ENCODE data around the gene CLCNKB. TPM values are rescaled to one million over a fixed set of nuclear protein-coding genes. Genes with fewer than 3 reads are reported as not detected.
A peak's percentile ranks its signal among the peaks of the same experiment; 100 is the strongest.

Gene CLCNKB
- total RNA-seq, 1 experiment from 2014 or later, result not detected

- Histone ChIP-seq H3K4me2 (ENCODE audit: low read length) (peak within 1 kb of the TSS; percentile 94), H3K9me3 (ENCODE audit: low read length) (no peaks in the 10 kb centered on the region), H3K27me3 (ENCODE audit: low read length) (no peaks in the 10 kb centered on the region), H3K36me3 (ENCODE audit: low read depth, low read length) (no peaks in the 10 kb centered on the region), H3K79me2 (ENCODE audit: low read length) (no peaks in the 10 kb centered on the region), H3K4me3 (ENCODE audit: low read length) (peak within 1 kb of the TSS; percentile 68), H2AFZ (ENCODE audit: low read length) (peak within 1 kb of the TSS; percentile 76), H3K4me1 (ENCODE audit: insufficient read depth, low read length) (peaks cover 30% of the 10 kb centered on the region), H3F3A (ENCODE audit: low read length, unreplicated experiment) (peaks cover 4% of the 10 kb centered on the region), H3K9ac (ENCODE audit: low read length) (peak within 1 kb of the TSS; percentile 44), H3K27ac (ENCODE audit: low read length) (no peak within 1 kb of the TSS), H4K20me1 (ENCODE audit: low read length) (no peaks in the 10 kb centered on the region), H3K9me2 (replicated peaks; ENCODE audit: low read length) (no peaks in the 10 kb centered on the region)
- ChIA-PET CTCF (no interaction called here), POLR2A (ENCODE audit: unreplicated experiment) (no interaction called here)
- no TSS peak for BruUV-seq (replicated peaks)
- TF ChIP-seq EZH2 (IDR thresholded peaks at IDR 0.05; ENCODE audit: low read length, unreplicated experiment), result no peak
- TF ChIP-seq EZH2phosphoT487 (IDR thresholded peaks at IDR 0.05; ENCODE audit: borderline replicate concordance, low read length), result no peak
- TF ChIP-seq CTCF (conservative IDR thresholded peaks at IDR 0.05; ENCODE audit: low read depth, low read length), result no peak; the same call in 1 of the 2 replicates
- intact Hi-C loops (cut with micrococcal nuclease), result no loop called here
- ATAC-seq, result peak; percentile 52
- DNase-seq, result peak; percentile 54
These were observed 30.0 kb downstream of the CLCNKB start, which contains the start of gene FAM131C for GRCh38 chr1:16073490-16074119. FAM131C (minus strand) TSS chr1:16073651; CDS start chr1:16073442, 209 bp downstream.

- POLR2A ChIA-PET (ENCODE audit: unreplicated experiment), result no interaction called here
- H3K36me3 ChIP-seq (ENCODE audit: low read depth, low read length), result no peaks in the 10 kb centered on the region
- no peaks in the 10 kb centered on the region for H3K9me2 ChIP-seq (replicated peaks; ENCODE audit: low read length)
- H3K4me3 ChIP-seq (ENCODE audit: low read length), result no peak overlapping the region
- CTCF ChIA-PET, result no interaction called here
- no peak overlapping the region for H3K9ac ChIP-seq (ENCODE audit: low read length)
- H3K9me3 ChIP-seq (ENCODE audit: low read length), result no peaks in the 10 kb centered on the region
- no peak for TF ChIP-seq CTCF (conservative IDR thresholded peaks at IDR 0.05; ENCODE audit: low read depth, low read length)
- no peak for TF ChIP-seq EZH2 (IDR thresholded peaks at IDR 0.05; ENCODE audit: low read length, unreplicated experiment)
- no peak for TF ChIP-seq EZH2phosphoT487 (IDR thresholded peaks at IDR 0.05; ENCODE audit: borderline replicate concordance, low read length)
- no peak for ATAC-seq
- no peaks in the 10 kb centered on the region for H3K27me3 ChIP-seq (ENCODE audit: low read length)
- H3F3A ChIP-seq (ENCODE audit: low read length, unreplicated experiment), result peaks cover 4% of the 10 kb centered on the region
- intact Hi-C loops (cut with micrococcal nuclease), result no loop called here
- H3K79me2 ChIP-seq (ENCODE audit: low read length), result no peaks in the 10 kb centered on the region
- peak overlapping the region; percentile 83; the same call in 1 of the 2 replicates for H3K4me2 ChIP-seq (ENCODE audit: low read length)
- BruUV-seq (replicated peaks), result no TSS peak
- no peak for DNase-seq
- no peaks in the 10 kb centered on the region for H4K20me1 ChIP-seq (ENCODE audit: low read length)
- H3K4me1 ChIP-seq (ENCODE audit: insufficient read depth, low read length), result peaks cover 33% of the 10 kb centered on the region
- H2AFZ ChIP-seq (ENCODE audit: low read length), result no peak overlapping the region
- H3K27ac ChIP-seq (ENCODE audit: low read length), result no peak overlapping the region
These were observed 30.6 kb downstream of the CLCNKB start for GRCh38 chr1:16074217-16074616.
